ENCODE results near the gene ZNF24. TPM values are rescaled to one million over a fixed set of nuclear protein-coding genes. Genes with fewer than 3 reads are reported as not detected.

ZNF24 gene
- total and polyA plus RNA-seq, 12 donors: 10.3 to 55.1 (median 47.6) TPM

DNA sequence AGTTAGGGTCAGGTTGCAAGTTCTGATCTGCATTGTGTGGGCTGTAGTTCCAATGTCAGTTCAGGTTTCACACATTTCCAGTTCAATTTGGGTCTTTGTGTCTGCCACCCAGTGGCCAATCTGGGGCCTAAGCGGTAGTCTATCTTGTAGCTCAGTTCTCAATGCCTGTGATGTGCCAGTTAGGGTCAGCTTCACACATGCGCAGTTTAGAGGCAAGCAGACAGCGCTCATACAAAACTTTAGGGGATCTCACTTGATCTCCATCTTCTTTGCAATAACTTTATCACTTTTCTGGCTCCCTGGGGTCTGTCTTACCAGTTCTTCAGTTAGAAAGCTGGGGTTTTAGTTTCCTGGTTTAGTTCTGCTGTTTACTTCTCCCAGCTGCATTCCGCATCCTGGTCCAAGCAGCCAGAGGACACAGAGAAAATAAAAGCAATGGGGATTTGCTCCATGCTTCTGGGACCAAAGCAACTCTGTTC lies 11.0 kb upstream of the ZNF24 start:
- H3K36me3 ChIP-seq: no peaks in the 10 kb centered on the region
- DNase-seq (peak; percentile 54 to 75), ATAC-seq (peak; percentile 87 to 99 (median 96))
- peaks cover 0 to 8% (median 0%) of the 10 kb centered on the region in 9 donors for H3K4me1 ChIP-seq
- TF ChIP-seq, protein P1, sequence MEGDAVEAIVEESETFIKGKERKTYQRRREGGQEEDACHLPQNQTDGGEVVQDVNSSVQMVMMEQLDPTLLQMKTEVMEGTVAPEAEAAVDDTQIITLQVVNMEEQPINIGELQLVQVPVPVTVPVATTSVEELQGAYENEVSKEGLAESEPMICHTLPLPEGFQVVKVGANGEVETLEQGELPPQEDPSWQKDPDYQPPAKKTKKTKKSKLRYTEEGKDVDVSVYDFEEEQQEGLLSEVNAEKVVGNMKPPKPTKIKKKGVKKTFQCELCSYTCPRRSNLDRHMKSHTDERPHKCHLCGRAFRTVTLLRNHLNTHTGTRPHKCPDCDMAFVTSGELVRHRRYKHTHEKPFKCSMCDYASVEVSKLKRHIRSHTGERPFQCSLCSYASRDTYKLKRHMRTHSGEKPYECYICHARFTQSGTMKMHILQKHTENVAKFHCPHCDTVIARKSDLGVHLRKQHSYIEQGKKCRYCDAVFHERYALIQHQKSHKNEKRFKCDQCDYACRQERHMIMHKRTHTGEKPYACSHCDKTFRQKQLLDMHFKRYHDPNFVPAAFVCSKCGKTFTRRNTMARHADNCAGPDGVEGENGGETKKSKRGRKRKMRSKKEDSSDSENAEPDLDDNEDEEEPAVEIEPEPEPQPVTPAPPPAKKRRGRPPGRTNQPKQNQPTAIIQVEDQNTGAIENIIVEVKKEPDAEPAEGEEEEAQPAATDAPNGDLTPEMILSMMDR (IDR thresholded peaks at IDR 0.05): peak; percentile 51 to 85 (median 78)
- no peaks in the 10 kb centered on the region for H3K27me3 ChIP-seq
- no peak overlapping the region for H3K27ac ChIP-seq
- WGBS, 2 donors: 20 to 22% methylated on average over 4 of the region's 4 CpGs
- H3K9me3 ChIP-seq: peaks cover 0 to 14% (median 5%) of the 10 kb centered on the region in 11 donors
- peak overlapping the region in 4 of 10 donors; percentile 11 to 32 (median 30) for H3K4me3 ChIP-seq
- intact Hi-C loops (cut with DNase I): loop anchor here in 5 of 10 donors (1.0 to 10.0 kb wide), 4 partner anchors 124 to 353 kb away; no protein-coding TSS in a partner anchor

DNA sequence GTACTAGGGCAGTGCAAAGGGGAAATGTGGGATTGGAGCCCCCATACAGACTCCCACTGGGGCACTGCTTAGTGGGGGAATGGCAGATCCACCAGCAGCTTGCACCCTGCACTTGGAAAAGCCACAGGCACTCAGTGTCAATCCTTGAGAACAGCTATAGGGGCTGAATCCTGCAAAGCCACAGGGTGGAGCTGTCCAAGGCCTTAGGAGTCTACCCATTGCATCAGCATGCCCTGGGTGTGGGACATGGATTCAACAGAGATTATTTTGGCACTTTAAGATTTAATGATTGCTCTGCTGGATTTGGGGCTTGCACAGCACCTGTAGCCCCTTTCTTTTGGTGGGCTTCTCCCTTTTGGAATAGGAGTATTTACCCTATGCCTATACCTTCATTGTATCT lies 8.6 kb upstream of the ZNF24 start:
- Histone ChIP-seq H3K9me3 (peaks cover 0 to 14% (median 5%) of the 10 kb centered on the region in 11 donors), H3K4me3 (no peak overlapping the region), H3K27me3 (no peaks in the 10 kb centered on the region), H3K27ac (no peak overlapping the region), H3K36me3 (no peaks in the 10 kb centered on the region), H3K4me1 (peaks cover 0 to 8% (median 0%) of the 10 kb centered on the region in 9 donors)
- intact Hi-C loops (cut with DNase I): loop anchor here in 7 of 10 donors (5.0 to 10.0 kb wide), 4 partner anchors 120 to 348 kb away; no protein-coding TSS in a partner anchor
- TF ChIP-seq, protein P1 (IDR thresholded peaks at IDR 0.05): no peak
- ATAC-seq (no peak), DNase-seq (no peak)

DNA sequence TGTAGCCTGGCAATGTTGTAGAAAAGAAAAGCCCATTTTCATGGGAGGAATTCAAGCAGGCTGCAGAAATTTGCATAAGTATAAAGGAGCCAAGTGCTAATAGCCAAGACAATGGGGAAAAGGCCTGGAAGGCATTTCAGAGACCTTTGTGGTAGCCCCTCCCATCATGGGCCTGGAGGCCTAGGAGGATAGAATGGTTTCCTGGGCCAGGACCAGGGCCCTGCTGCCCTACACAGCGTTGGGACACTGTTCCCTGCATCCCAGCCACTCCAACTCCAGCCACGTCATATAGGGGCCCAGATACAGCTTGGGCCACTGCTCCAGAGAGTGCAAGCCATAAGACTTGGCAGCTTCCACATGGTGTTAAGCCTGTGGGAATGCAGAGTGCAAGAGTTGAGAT lies 8.1 kb upstream of the ZNF24 start:
- peaks cover 0 to 8% (median 0%) of the 10 kb centered on the region in 9 donors for H3K4me1 ChIP-seq
- no peak overlapping the region for H3K27ac ChIP-seq
- DNase-seq (no peak), ATAC-seq (no peak)
- TF ChIP-seq, protein P1 (IDR thresholded peaks at IDR 0.05): no peak
- H3K4me3 ChIP-seq: no peak overlapping the region
- no peaks in the 10 kb centered on the region for H3K36me3 ChIP-seq
- H3K9me3 ChIP-seq: peaks cover 0 to 14% (median 5%) of the 10 kb centered on the region in 11 donors
- H3K27me3 ChIP-seq: no peaks in the 10 kb centered on the region
- intact Hi-C loops (cut with DNase I): loop anchor here in 7 of 10 donors (5.0 to 10.0 kb wide), 4 partner anchors 120 to 347 kb away; no protein-coding TSS in a partner anchor
- 83 to 93% methylated on average over 2 of the region's 2 CpGs for WGBS, 2 donors

DNA sequence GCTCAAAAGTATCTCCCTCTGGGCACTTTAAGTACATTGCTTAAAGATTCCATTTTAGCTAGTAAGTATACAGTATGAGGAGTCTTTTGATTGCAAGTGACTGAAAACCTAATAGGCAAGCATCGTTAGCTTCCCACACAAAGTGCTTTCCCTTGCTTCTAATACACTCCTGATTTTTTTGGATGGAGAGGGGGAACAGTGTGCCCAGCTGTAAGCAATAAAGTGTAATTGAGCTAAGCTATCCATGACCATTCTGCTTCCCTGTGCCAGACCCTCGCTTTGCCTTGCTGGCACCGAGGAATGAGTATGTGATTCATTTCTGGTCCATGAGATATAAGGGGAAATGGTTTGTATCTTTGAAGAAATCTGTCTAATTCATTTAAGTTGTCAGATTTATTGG lies 3.8 kb upstream of the ZNF24 start:
- Histone ChIP-seq H3K27ac (no peak overlapping the region), H3K27me3 (no peaks in the 10 kb centered on the region), H3K4me1 (peaks cover 0 to 20% (median 17%) of the 10 kb centered on the region in 9 donors), H3K9me3 (peaks cover 0 to 14% (median 5%) of the 10 kb centered on the region in 11 donors), H3K36me3 (no peaks in the 10 kb centered on the region), H3K4me3 (no peak overlapping the region)
- intact Hi-C loops (cut with DNase I): loop anchor here in 4 of 10 donors (10.0 kb wide), 3 partner anchors 53 to 343 kb away; partner anchors contain the start of gene ZSCAN30 (in 1 of the 4)
- no peak for ATAC-seq
- TF ChIP-seq, protein P1 (IDR thresholded peaks at IDR 0.05): no peak
- 91% methylated on average over 3 of the region's 3 CpGs for WGBS, 2 donors
- no peak for DNase-seq

Data from heart right ventricle (tissue), 16 donors.